HS-27A (cell line): ENCODE measurements around the gene ABCB4.

Experiments used
- DNase-seq: peaks from one replicate; pipeline ENCODE4 v3.0.0-alpha.2; 2012; ENCODE audit warnings: low read depth, missing footprints

ABCB4 gene

GRCh38 chr7:87420173-87420572, 55.3 kb downstream of the ABCB4 start:
- DNase-seq, result no peak

- peak; percentile 15 for DNase-seq
Observed at GRCh38 chr7:87416682-87417587, 58.5 kb downstream of the ABCB4 start.

GRCh38 chr7:87414794-87415188, 60.7 kb downstream of the ABCB4 start:
- no peak for DNase-seq

GRCh38 chr7:87413951-87414793, 61.3 kb downstream of the ABCB4 start:
- DNase-seq, result no peak

- no peak for DNase-seq
Observed at GRCh38 chr7:87413029-87413428, 62.5 kb downstream of the ABCB4 start.

GRCh38 chr7:87411186-87411585, 64.3 kb downstream of the ABCB4 start:
- DNase-seq, result no peak

- no peak for DNase-seq
Observed at GRCh38 chr7:87404674-87405073, 70.8 kb downstream of the ABCB4 start.

- no peak for DNase-seq
Observed at GRCh38 chr7:87398446-87398845, 77.0 kb downstream of the ABCB4 start.

- no peak for DNase-seq
Observed at GRCh38 chr7:87395442-87396020, 79.9 kb downstream of the ABCB4 start.

GRCh38 chr7:87391020-87391701, 84.3 kb downstream of the ABCB4 start:
- no peak for DNase-seq

GRCh38 chr7:87380905-87381304, 94.6 kb downstream of the ABCB4 start:
- DNase-seq, result no peak

- no peak for DNase-seq
Observed at GRCh38 chr7:87375662-87376435, 99.6 kb downstream of the ABCB4 start.

- no peak for DNase-seq
Observed at GRCh38 chr7:87370660-87371180, 104.8 kb downstream of the ABCB4 start.

GRCh38 chr7:87369216-87369615, 106.3 kb downstream of the ABCB4 start:
- no peak for DNase-seq

GRCh38 chr7:87364246-87364645, 111.2 kb downstream of the ABCB4 start:
- no peak for DNase-seq

- DNase-seq, result no peak
Observed at GRCh38 chr7:87363342-87363741, 112.1 kb downstream of the ABCB4 start.

- no peak for DNase-seq
Observed at GRCh38 chr7:87361320-87361719, 114.2 kb downstream of the ABCB4 start.

GRCh38 chr7:87359366-87359765, 116.1 kb downstream of the ABCB4 start:
- DNase-seq, result no peak

GRCh38 chr7:87356448-87356847, 119.0 kb downstream of the ABCB4 start:
- no peak for DNase-seq

- no peak for DNase-seq
Observed at GRCh38 chr7:87354749-87355148, 120.7 kb downstream of the ABCB4 start.
